Fibroblast of skin of abdomen (primary cell): ENCODE data around the gene ABHD11.
"Not testable (repeated sequence)": the region's sequence is repeated elsewhere in the genome, so short reads cannot be mapped to it uniquely, and the experiment has no call there.

Experiments used
- DNase-seq: peaks from one replicate; pipeline ENCODE4 v3.0.0-alpha.2; 2013

ABHD11 gene

GRCh38 chr7:73742753-73743641, 4.4 kb upstream of the ABHD11 start:
- no peak for DNase-seq

- no peak for DNase-seq
These were observed 3.7 kb upstream of the ABHD11 start for GRCh38 chr7:73742338-73742752.

- DNase-seq, result no peak
These were observed 3.0 kb upstream of the ABHD11 start for GRCh38 chr7:73741600-73741999.

- no peak for DNase-seq
These were observed 2.2 kb upstream of the ABHD11 start for GRCh38 chr7:73740771-73741170.

- no peak for DNase-seq
These were observed 1.6 kb upstream of the ABHD11 start for GRCh38 chr7:73740212-73740611.

GRCh38 chr7:73739387-73739767, 775 bp upstream of the ABHD11 start:
- DNase-seq, result no peak

- DNase-seq, result peak; percentile 44
These were observed 386 bp downstream of the ABHD11 start for GRCh38 chr7:73738220-73738611.

- DNase-seq, result no peak
These were observed 947 bp downstream of the ABHD11 start for GRCh38 chr7:73737491-73738219.

GRCh38 chr7:73736885-73737284, 1.7 kb downstream of the ABHD11 start:
- DNase-seq, result no peak

GRCh38 chr7:73735528-73735905, 3.1 kb downstream of the ABHD11 start:
- DNase-seq, result no peak

GRCh38 chr7:73734619-73735527, 3.7 kb downstream of the ABHD11 start:
- peak; percentile 68 for DNase-seq

- no peak for DNase-seq
These were observed 6.2 kb downstream of the ABHD11 start for GRCh38 chr7:73732397-73732796.

- DNase-seq, result no peak
These were observed 8.1 kb downstream of the ABHD11 start for GRCh38 chr7:73730485-73730884.

GRCh38 chr7:73728551-73728950, 10.1 kb downstream of the ABHD11 start:
- no peak for DNase-seq

GRCh38 chr7:73727952-73728351, 10.7 kb downstream of the ABHD11 start:
- DNase-seq, result no peak

- no peak for DNase-seq
These were observed 12.5 kb downstream of the ABHD11 start for GRCh38 chr7:73726083-73726466.

GRCh38 chr7:73723813-73724212, 14.8 kb downstream of the ABHD11 start:
- DNase-seq, result no peak

GRCh38 chr7:73722785-73723184, 15.8 kb downstream of the ABHD11 start:
- DNase-seq, result no peak

GRCh38 chr7:73722182-73722581, 16.4 kb downstream of the ABHD11 start:
- DNase-seq, result not testable (repeated sequence)

- DNase-seq, result no peak
These were observed 17.2 kb downstream of the ABHD11 start for GRCh38 chr7:73721377-73721817.

- DNase-seq, result not testable (repeated sequence)
These were observed 18.2 kb downstream of the ABHD11 start for GRCh38 chr7:73720443-73720842.

- DNase-seq, result no peak
These were observed 18.8 kb downstream of the ABHD11 start for GRCh38 chr7:73719806-73720169.
